Vagina (tissue), 2 donors: ENCODE results near the gene TRIP4.

Source experiments
- POLR2A ChIP-seq, 2 donors: fragments of 450-650 bp; IDR thresholded peaks; one replicate each; pipeline ENCODE4 v1.6.1; 2017; ENCODE audit warnings: antibody characterized with exemption in 2 of 2, mild to moderate bottlenecking in 2 of 2, moderate library complexity in 2 of 2
- POLR2AphosphoS5 ChIP-seq, 2 donors: sonication (generic); formaldehyde crosslinking; IDR thresholded peaks; one replicate each; pipeline ENCODE4 v1.9.0; 2017; ENCODE audit warnings: antibody characterized with exemption in 2 of 2, mild to moderate bottlenecking in 2 of 2, low read depth in 1 of 2; ENCODE audit not compliant: insufficient read depth in 1 of 2
- TF ChIP-seq, protein P1 (sequence below), 3 experiments: fragments of 450-650 bp in 2 of 3; fragments of 200-600 bp in 1 of 3; sonication (generic) in 1 of 3; IDR thresholded peaks; one replicate each; pipeline ENCODE4 v1.5.1; 2017 to 2019; ENCODE audit warnings: antibody characterized with exemption in 3 of 3, mild to moderate bottlenecking in 2 of 3, moderate library complexity in 2 of 3

DNA sequence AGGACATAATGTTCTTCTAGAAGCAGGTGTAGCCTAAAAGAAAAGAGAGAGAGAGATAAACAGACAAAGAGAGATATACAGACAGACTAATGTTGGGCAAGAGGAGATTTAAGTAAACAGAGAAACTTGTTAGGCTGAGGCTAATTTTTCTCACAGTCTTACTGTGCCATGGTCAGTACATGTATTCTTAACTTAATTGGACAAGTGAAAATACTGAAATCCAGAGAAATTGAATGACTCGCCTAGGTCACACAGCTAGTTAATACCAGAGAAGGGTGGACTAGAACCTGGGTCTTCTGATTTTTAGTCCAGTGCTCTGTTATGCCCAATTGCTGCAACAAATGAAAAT, 66.0 kb downstream of the TRIP4 start:
- TF ChIP-seq POLR2A (IDR thresholded peaks at IDR 0.05) (no peak), POLR2AphosphoS5 (IDR thresholded peaks at IDR 0.05; ENCODE audit: insufficient read depth in 1 of 2, low read depth in 1 of 2) (no peak)
- TF ChIP-seq, protein P1, sequence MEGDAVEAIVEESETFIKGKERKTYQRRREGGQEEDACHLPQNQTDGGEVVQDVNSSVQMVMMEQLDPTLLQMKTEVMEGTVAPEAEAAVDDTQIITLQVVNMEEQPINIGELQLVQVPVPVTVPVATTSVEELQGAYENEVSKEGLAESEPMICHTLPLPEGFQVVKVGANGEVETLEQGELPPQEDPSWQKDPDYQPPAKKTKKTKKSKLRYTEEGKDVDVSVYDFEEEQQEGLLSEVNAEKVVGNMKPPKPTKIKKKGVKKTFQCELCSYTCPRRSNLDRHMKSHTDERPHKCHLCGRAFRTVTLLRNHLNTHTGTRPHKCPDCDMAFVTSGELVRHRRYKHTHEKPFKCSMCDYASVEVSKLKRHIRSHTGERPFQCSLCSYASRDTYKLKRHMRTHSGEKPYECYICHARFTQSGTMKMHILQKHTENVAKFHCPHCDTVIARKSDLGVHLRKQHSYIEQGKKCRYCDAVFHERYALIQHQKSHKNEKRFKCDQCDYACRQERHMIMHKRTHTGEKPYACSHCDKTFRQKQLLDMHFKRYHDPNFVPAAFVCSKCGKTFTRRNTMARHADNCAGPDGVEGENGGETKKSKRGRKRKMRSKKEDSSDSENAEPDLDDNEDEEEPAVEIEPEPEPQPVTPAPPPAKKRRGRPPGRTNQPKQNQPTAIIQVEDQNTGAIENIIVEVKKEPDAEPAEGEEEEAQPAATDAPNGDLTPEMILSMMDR (IDR thresholded peaks at IDR 0.05), result no peak
